ENCODE results near the gene TBC1D17.
A peak's percentile ranks its signal among the peaks of the same experiment; 100 is the strongest.

TBC1D17 gene

GRCh38 chr19:49895566-49896297 lies 18.2 kb downstream of the TBC1D17 start:
- DNase-seq = no peak

GRCh38 chr19:49896863-49897621 lies 19.5 kb downstream of the TBC1D17 start, which contains the start of gene IL4I1:
TSS of gene IL4I1 (minus strand) at chr19:49896887. CDS start at chr19:49896160, 727 bp downstream.
- peak in 4 of 6 experiments; percentile 23 to 42 (median 31) for DNase-seq

GRCh38 chr19:49904136-49904535 lies 26.6 kb downstream of the TBC1D17 start:
- DNase-seq = no peak

GRCh38 chr19:49906879-49907564 lies 29.5 kb downstream of the TBC1D17 start:
- DNase-seq = no peak

- no peak for DNase-seq
Measured at GRCh38 chr19:49907745-49908446, 30.4 kb downstream of the TBC1D17 start.

GRCh38 chr19:49908480-49909420 lies 31.2 kb downstream of the TBC1D17 start:
- DNase-seq = no peak

GRCh38 chr19:49910179-49910578 lies 32.7 kb downstream of the TBC1D17 start:
- no peak for DNase-seq

GRCh38 chr19:49911381-49912145 lies 34.1 kb downstream of the TBC1D17 start:
- no peak for DNase-seq

GRCh38 chr19:49912965-49913685 lies 35.6 kb downstream of the TBC1D17 start:
- no peak for DNase-seq

GRCh38 chr19:49913720-49914119 lies 36.2 kb downstream of the TBC1D17 start:
- DNase-seq = no peak

GRCh38 chr19:49915271-49915670 lies 37.8 kb downstream of the TBC1D17 start:
- no peak for DNase-seq

GRCh38 chr19:49916839-49917733 lies 39.6 kb downstream of the TBC1D17 start:
- DNase-seq = no peak

GRCh38 chr19:49918089-49918488 lies 40.6 kb downstream of the TBC1D17 start:
- DNase-seq = no peak

GRCh38 chr19:49920624-49921363 lies 43.3 kb downstream of the TBC1D17 start:
- no peak for DNase-seq

GRCh38 chr19:49921871-49922795 lies 44.6 kb downstream of the TBC1D17 start:
- DNase-seq = no peak

- DNase-seq = no peak
Measured at GRCh38 chr19:49923055-49924003, 45.8 kb downstream of the TBC1D17 start.

Measured in stimulated activated naive CD4-positive, alpha-beta T cell (primary cell).